Left ventricle myocardium superior (tissue), 1 donor: Measurements from ENCODE around the gene USP50. TPM values are rescaled to one million over a fixed set of nuclear protein-coding genes. Genes with fewer than 3 reads are reported as not detected.
"Not testable (repeated sequence)": the region's sequence is repeated elsewhere in the genome, so short reads cannot be mapped to it uniquely, and the experiment has no call there.

ENCODE experiments used
- ATAC-seq: fragments of 200-7000 bp; cut with Tn5 transposase; one replicate; pipeline ENCODE4 v1.9.1; 2020; ENCODE audit warnings: mild to moderate bottlenecking, moderate library complexity
- DNase-seq: peaks from one replicate; pipeline ENCODE4 v3.0.0-alpha.2; 2020
- intact Hi-C: fragments of 100-400 bp; cut with micrococcal nuclease; formaldehyde crosslinking; loops from one replicate; pipeline ENCODE4 v1.11.0; 2022
- long read RNA-seq: library from polyadenylated mRNA; unstranded; transcript quantifications from one replicate; pipeline ENCODE4 v2.0.0, GENCODE V29; 2021
- total RNA-seq: library from RNA; stranded (reverse); fragmentation: NEBNext Ultra II Directional; extraction: Animal tissue kit (Norgen Biotek cat#: 25700); gene quantifications from one replicate; pipeline ENCODE4 v1.2.1, GENCODE V29; 2021
- donor health status: DM: no; HTN: yes; CAD: no; lungs with severe emphysema.

The USP50 gene
- not detected for total RNA-seq
- long read RNA-seq = 0 reads

- no peak for ATAC-seq
Measured at GRCh38 chr15:50546566-50546965, at the start of gene USP50. USP50 (minus strand) TSS chr15:50546666; CDS start chr15:50546525, 141 bp downstream.

GRCh38 chr15:50594311-50594710 lies 47.8 kb upstream of the USP50 start:
- ATAC-seq = no peak
- intact Hi-C loops = no loop called here
- no peak for DNase-seq

More at GRCh38 chr15:50546566-50546965, at the start of gene USP50:
- no peak for DNase-seq
- intact Hi-C loops = no loop called here

GRCh38 chr15:50593761-50594160 lies 47.3 kb upstream of the USP50 start:
- no peak for ATAC-seq
- intact Hi-C loops = no loop called here
- DNase-seq = no peak

- ATAC-seq (no peak), DNase-seq (no peak)
- intact Hi-C loops = no loop called here
Measured at GRCh38 chr15:50590288-50590687, 43.8 kb upstream of the USP50 start.

- intact Hi-C loops = no loop called here
- DNase-seq (no peak), ATAC-seq (no peak)
Measured at GRCh38 chr15:50577492-50577891, 31.0 kb upstream of the USP50 start.

- intact Hi-C loops = no loop called here
- ATAC-seq = no peak
- no peak for DNase-seq
Measured at GRCh38 chr15:50576166-50576565, 29.7 kb upstream of the USP50 start.

GRCh38 chr15:50573842-50574241 lies 27.4 kb upstream of the USP50 start:
- DNase-seq, intact Hi-C loops, ATAC-seq: not testable (repeated sequence)

GRCh38 chr15:50563756-50564155 lies 17.3 kb upstream of the USP50 start:
- intact Hi-C loops = loop anchor here (10.0 kb wide), 1 partner anchor 61 kb away; no protein-coding TSS in a partner anchor
- ATAC-seq = no peak
- no peak for DNase-seq

GRCh38 chr15:50562735-50563640 lies 16.5 kb upstream of the USP50 start:
- no peak for DNase-seq
- intact Hi-C loops = loop anchor here (10.0 kb wide), 1 partner anchor 62 kb away; no protein-coding TSS in a partner anchor
- ATAC-seq = no peak

- intact Hi-C loops = no loop called here
- ATAC-seq = no peak
Measured at GRCh38 chr15:50558012-50558411, 11.5 kb upstream of the USP50 start.

GRCh38 chr15:50556642-50557371 lies 10.3 kb upstream of the USP50 start:
- intact Hi-C loops = no loop called here
- no peak for DNase-seq
- no peak for ATAC-seq

More at GRCh38 chr15:50558012-50558411, 11.5 kb upstream of the USP50 start:
- DNase-seq = no peak

GRCh38 chr15:50552238-50552637 lies 5.8 kb upstream of the USP50 start:
- ATAC-seq (no peak), DNase-seq (no peak)
- intact Hi-C loops = no loop called here

- DNase-seq (no peak), ATAC-seq (no peak)
- intact Hi-C loops = no loop called here
Measured at GRCh38 chr15:50549326-50549725, 2.9 kb upstream of the USP50 start.

GRCh38 chr15:50544368-50544767 lies 2.1 kb downstream of the USP50 start:
- intact Hi-C loops = no loop called here
- ATAC-seq (no peak), DNase-seq (no peak)

GRCh38 chr15:50543556-50543955 lies 2.9 kb downstream of the USP50 start:
- DNase-seq (no peak), ATAC-seq (no peak)
- intact Hi-C loops = no loop called here

- DNase-seq (no peak), ATAC-seq (no peak)
- intact Hi-C loops = no loop called here
Measured at GRCh38 chr15:50542887-50543210, 3.6 kb downstream of the USP50 start.

- ATAC-seq = no peak
- no peak for DNase-seq
- intact Hi-C loops = no loop called here
Measured at GRCh38 chr15:50531766-50532165, 14.7 kb downstream of the USP50 start.

GRCh38 chr15:50531163-50531562 lies 15.3 kb downstream of the USP50 start:
- ATAC-seq = no peak
- intact Hi-C loops = no loop called here

GRCh38 chr15:50523851-50524251 lies 22.6 kb downstream of the USP50 start:
- DNase-seq (no peak), ATAC-seq (no peak)
- intact Hi-C loops = no loop called here

More at GRCh38 chr15:50531163-50531562, 15.3 kb downstream of the USP50 start:
- DNase-seq = no peak

GRCh38 chr15:50519740-50520425 lies 26.6 kb downstream of the USP50 start:
- no peak for DNase-seq
- ATAC-seq = no peak
- intact Hi-C loops = no loop called here
